ENCODE measurements around the gene FKBP2.
A peak's percentile ranks its signal among the peaks of the same experiment; 100 is the strongest.

FKBP2 gene

GRCh38 chr11:64240435-64241240, at the start of gene FKBP2:
FKBP2 (plus strand) TSS chr11:64241095; CDS start chr11:64242388, 1,293 bp downstream.
- peak; percentile 99 for DNase-seq

- no peak for DNase-seq
Measured at GRCh38 chr11:64192434-64192833, 48.5 kb upstream of the FKBP2 start.

GRCh38 chr11:64196626-64197025, 44.3 kb upstream of the FKBP2 start:
- DNase-seq: no peak

- no peak for DNase-seq
Measured at GRCh38 chr11:64198511-64198910, 42.4 kb upstream of the FKBP2 start.

DNA sequence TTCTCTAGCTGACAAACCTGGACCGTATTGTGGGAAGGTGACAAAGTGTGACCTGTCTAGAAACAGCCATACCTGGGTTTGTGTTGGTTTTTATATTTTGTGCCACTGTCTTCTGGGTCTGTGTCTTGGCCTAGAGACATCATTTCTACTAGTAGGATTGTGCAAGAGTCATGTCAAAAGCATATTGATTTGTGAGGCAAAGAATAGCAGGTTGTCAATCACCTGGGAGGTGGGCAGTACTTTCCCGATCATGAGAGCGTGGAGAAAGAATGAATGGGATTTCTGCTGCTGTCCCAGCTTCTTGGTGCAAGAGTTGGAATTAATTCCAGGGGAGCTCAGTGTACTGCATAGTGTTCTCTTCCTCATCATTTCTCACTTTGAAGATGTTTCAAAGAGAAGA, 39.4 kb upstream of the FKBP2 start:
- DNase-seq: no peak

DNA sequence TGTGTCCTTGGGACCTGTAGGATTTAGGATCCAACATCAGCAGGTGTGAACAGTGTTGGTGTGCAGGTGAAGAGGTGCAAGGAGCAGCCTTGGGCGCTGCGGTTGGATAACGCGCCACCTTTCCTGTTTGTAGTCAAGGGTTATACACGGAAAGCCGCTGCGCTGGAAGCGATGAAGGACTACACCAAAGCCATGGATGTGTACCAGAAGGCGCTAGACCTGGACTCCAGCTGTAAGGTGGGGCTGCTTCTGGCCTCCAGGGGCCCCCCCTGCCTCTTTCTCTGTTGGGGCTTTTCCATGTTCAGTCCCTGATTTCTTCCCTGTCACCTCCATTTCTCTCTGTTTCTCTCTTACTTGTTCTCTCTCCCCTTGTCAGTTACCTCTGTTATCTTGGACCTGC, 37.9 kb upstream of the FKBP2 start:
- no peak for DNase-seq

DNA sequence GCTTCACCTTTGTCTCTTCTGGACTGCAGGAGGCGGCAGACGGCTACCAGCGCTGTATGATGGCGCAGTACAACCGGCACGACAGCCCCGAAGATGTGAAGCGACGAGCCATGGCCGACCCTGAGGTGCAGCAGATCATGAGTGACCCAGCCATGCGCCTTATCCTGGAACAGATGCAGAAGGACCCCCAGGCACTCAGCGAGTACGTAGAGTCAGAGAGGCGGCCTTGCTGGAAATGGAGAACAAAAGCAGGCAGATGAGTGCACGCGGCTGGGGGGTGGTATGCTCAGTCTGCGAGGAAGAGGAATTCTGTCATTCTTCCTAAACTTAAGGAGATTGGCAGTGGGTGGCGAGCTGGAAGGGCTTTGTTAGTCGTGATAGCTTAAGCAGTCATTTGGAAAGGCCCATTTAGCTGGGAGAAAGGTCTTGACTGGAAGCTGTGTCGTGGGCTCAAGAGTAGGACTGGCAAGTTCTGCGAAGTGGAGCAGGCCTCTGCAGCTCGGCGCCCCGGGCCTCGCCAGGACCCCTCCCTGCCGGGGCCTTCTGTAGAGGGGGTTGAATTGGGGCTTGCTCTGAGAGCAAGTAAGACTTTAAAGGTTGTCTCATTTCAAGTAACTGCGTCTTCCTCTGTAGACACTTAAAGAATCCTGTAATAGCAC, 37.3 kb upstream of the FKBP2 start:
- no peak for DNase-seq

GRCh38 chr11:64204080-64204440, 36.8 kb upstream of the FKBP2 start:
- no peak for DNase-seq

- DNase-seq: peak; percentile 83
Measured at GRCh38 chr11:64204464-64204989, 36.4 kb upstream of the FKBP2 start.

- no peak for DNase-seq
Measured at GRCh38 chr11:64206457-64207255, 34.2 kb upstream of the FKBP2 start, which contains the start of gene FERMT3. FERMT3 (plus strand) TSS chr11:64206721; CDS start chr11:64207365, 644 bp downstream.

GRCh38 chr11:64207256-64208085, 33.4 kb upstream of the FKBP2 start:
- peak; percentile 69 for DNase-seq

- no peak for DNase-seq
Measured at GRCh38 chr11:64208086-64208795, 32.7 kb upstream of the FKBP2 start.

DNA sequence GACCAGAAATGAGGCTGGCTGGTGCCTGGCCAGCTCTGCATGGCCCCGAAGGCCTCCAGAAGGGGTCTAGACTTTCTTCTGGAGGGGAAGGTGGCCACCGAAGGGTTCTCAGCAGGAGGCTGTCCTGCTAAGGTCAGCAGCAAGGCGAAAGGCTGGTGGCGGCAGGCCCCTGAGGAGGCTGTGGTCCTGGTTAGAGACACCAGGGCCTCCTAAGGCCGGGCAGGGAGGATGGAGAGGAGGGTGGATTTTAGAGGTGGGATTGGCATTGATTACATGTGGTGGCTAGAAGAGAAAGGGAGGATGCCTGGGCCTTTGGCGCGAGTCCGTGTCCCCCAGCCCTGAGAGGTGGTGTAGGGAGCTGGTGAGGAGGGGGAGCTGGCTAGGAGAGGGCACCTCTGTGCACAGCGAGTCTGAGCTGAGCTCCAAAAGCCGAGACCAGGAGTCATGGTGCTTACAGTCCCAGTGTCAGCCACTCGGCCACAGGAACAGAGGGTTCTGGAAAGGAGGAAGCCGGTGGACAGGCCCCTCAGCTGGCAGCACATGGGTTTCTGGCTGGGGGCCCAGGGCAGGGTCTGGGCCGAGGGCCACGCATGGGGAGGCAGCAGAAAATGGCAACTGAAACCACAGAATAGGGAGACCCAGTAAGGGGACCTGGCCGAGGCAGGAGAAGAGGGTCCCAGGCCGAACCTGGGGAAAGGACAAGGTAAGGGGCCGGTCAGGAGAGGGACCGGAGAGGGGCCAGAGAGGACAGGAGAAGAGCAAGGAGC, 31.9 kb upstream of the FKBP2 start:
- DNase-seq: no peak

DNA sequence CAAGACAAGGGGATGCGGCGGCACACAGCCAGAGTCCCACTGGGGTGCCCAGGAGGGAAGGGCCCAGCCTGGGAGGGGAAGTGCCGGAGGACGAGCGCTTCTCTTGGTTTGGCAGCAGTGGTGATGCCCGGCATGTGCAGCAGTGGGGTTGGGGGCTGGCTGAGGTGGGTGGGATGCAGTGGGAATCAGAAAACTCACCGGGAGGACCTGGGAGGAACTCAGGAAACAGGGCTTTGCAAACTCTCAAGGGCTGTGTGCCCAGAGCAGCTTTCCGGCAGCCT, 31.4 kb upstream of the FKBP2 start:
- DNase-seq: no peak

- DNase-seq: no peak
Measured at GRCh38 chr11:64210301-64211020, 30.4 kb upstream of the FKBP2 start.

DNA sequence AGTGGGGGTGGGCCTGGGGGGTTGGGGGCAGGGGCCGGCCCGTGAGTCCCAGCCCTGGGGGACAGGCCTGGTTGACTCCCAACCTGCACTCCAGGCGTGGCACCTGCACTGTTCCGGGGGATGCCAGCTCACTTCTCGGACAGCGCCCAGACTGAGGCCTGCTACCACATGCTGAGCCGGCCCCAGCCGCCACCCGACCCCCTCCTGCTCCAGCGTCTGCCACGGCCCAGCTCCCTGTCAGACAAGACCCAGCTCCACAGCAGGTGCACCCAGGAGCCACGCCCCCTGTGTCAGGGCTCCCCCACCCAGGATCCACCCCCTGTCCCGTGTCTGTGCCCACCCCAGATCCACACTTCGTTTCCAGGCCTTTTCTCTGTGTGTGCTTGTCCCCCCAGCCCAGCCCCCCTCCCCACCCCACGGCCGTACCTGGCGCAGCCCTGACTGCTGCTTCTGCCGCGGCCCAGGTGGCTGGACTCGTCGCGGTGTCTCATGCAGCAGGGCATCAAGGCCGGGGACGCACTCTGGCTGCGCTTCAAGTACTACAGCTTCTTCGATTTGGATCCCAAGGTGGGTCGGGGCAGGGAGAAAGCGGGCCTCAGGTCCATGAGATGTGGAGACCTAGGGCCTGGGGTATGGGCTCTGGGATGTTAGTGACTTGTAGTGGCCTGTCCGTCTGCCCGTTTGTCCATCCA, 29.6 kb upstream of the FKBP2 start:
- DNase-seq: no peak

GRCh38 chr11:64216879-64217278, 24.0 kb upstream of the FKBP2 start:
- DNase-seq: no peak

GRCh38 chr11:64218628-64219353, 22.1 kb upstream of the FKBP2 start:
- DNase-seq: peak; percentile 37

- DNase-seq: no peak
Measured at GRCh38 chr11:64219354-64219684, 21.6 kb upstream of the FKBP2 start.

All from right forelimb (tissue), 1 donor.